WTC11 (cell line): ENCODE measurements around the gene LONP2. TPM values are rescaled to one million over a fixed set of nuclear protein-coding genes. Genes with fewer than 3 reads are reported as not detected.

Experiments
- ATAC-seq: fragments of 200-7000 bp; cut with Tn5 transposase; 2 replicates; pipeline ENCODE4 v1.10.0; 2021; ENCODE audit warnings: mild to moderate bottlenecking, moderate library complexity
- CTCF ChIA-PET: fragments of 300-600 bp; sonication (Branson Sonifier 250); formaldehyde crosslinking; loops from one replicate; lab custom pipeline; 2021; ENCODE audit warnings: antibody characterized with exemption; lab: Charles Lee
- POLR2A ChIA-PET: fragments of 350-600 bp; sonication (Branson Sonifier 250); formaldehyde crosslinking; loops from one replicate; lab custom pipeline; 2021; ENCODE audit warnings: antibody characterized with exemption; lab: Charles Lee
- DNase-seq: peaks from one replicate; pipeline ENCODE4 v3.0.0; 2021; ENCODE audit warnings: low spot score
- H3K27ac Mint-ChIP-seq: 2 replicates; pipeline ENCODE4 v1.8.0; 2021; ENCODE audit warnings: mixed read lengths
- H3K27me3 Mint-ChIP-seq: 2 replicates; pipeline ENCODE4 v1.8.0; 2021; ENCODE audit warnings: low read depth, mild to moderate bottlenecking, moderate library complexity, mixed read lengths
- H3K36me3 Mint-ChIP-seq: 2 replicates; pipeline ENCODE4 v1.8.0; 2021; ENCODE audit warnings: mixed read lengths
- H3K4me1 Mint-ChIP-seq: 2 replicates; pipeline ENCODE4 v1.8.0; 2022; ENCODE audit warnings: mixed read lengths
- H3K4me3 Mint-ChIP-seq: 2 replicates; pipeline ENCODE4 v1.8.0; 2021; ENCODE audit warnings: mild to moderate bottlenecking, moderate library complexity, mixed read lengths
- H3K9me3 Mint-ChIP-seq: 2 replicates; pipeline ENCODE4 v1.8.0; 2021; ENCODE audit warnings: mixed read lengths
- E2F1 ChIP-seq: sonication (generic); formaldehyde crosslinking; IDR thresholded peaks from 2 replicates; pipeline ENCODE4 v1.8.0; 2022; ENCODE audit warnings: mild to moderate bottlenecking, missing genetic modification reagents
- E2F5 ChIP-seq: sonication (generic); formaldehyde crosslinking; IDR thresholded peaks from 2 replicates; pipeline ENCODE4 v1.8.1; 2022; ENCODE audit warnings: mild to moderate bottlenecking, moderate library complexity, missing genetic modification reagents
- ETV6 ChIP-seq: sonication (generic); formaldehyde crosslinking; IDR thresholded peaks from 2 replicates; pipeline ENCODE4 v1.8.1; 2022; ENCODE audit warnings: mild to moderate bottlenecking, missing genetic modification reagents
- FOXK1 ChIP-seq: sonication (generic); formaldehyde crosslinking; IDR thresholded peaks from 2 replicates; pipeline ENCODE4 v1.8.0; 2022; ENCODE audit warnings: mild to moderate bottlenecking, moderate library complexity, missing genetic modification reagents
- FOXP1 ChIP-seq: sonication (generic); formaldehyde crosslinking; IDR thresholded peaks from 2 replicates; pipeline ENCODE4 v1.8.0; 2022; ENCODE audit warnings: missing genetic modification reagents, mild to moderate bottlenecking, moderate library complexity, borderline replicate concordance
- FOXP4 ChIP-seq: sonication (generic); formaldehyde crosslinking; IDR thresholded peaks from 2 replicates; pipeline ENCODE4 v1.8.0; 2022; ENCODE audit warnings: mild to moderate bottlenecking, missing genetic modification reagents
- GABPB1 ChIP-seq: sonication (generic); formaldehyde crosslinking; IDR thresholded peaks from 2 replicates; pipeline ENCODE4 v1.8.1; 2023; ENCODE audit warnings: mild to moderate bottlenecking, missing genetic modification reagents
- GTF2I ChIP-seq: fragments of 250-450 bp; sonication (Bioruptor Pico); conservative IDR thresholded peaks from 2 replicates; pipeline ENCODE4 v1.4.0; 2021; ENCODE audit warnings: mild to moderate bottlenecking
- IRF1 ChIP-seq: sonication (generic); formaldehyde crosslinking; IDR thresholded peaks from 2 replicates; pipeline ENCODE4 v1.8.0; 2023; ENCODE audit warnings: missing genetic modification reagents
- KAT7 ChIP-seq: sonication (generic); formaldehyde crosslinking; IDR thresholded peaks from 2 replicates; pipeline ENCODE4 v1.8.1; 2023; ENCODE audit warnings: missing genetic modification reagents, mild to moderate bottlenecking, borderline replicate concordance
- MAX ChIP-seq: sonication (generic); formaldehyde crosslinking; IDR thresholded peaks from 2 replicates; pipeline ENCODE4 v1.8.0; 2022; ENCODE audit warnings: mild to moderate bottlenecking, missing genetic modification reagents
- MXD4 ChIP-seq: fragments of 250-450 bp; sonication (Bioruptor Pico); IDR thresholded peaks from 2 replicates; pipeline ENCODE4 v1.8.0; 2021; ENCODE audit warnings: mild to moderate bottlenecking, moderate library complexity, borderline replicate concordance
- SP1 ChIP-seq: sonication (generic); formaldehyde crosslinking; conservative IDR thresholded peaks from 2 replicates; pipeline ENCODE4 v1.8.1; 2022; ENCODE audit warnings: missing genetic modification reagents
- TEAD1 ChIP-seq: sonication (generic); formaldehyde crosslinking; IDR thresholded peaks from 2 replicates; pipeline ENCODE4 v1.8.0; 2022; ENCODE audit warnings: mild to moderate bottlenecking, missing genetic modification reagents
- ZBTB21 ChIP-seq: sonication (generic); formaldehyde crosslinking; IDR thresholded peaks from 2 replicates; pipeline ENCODE4 v1.8.1; 2023; ENCODE audit warnings: mild to moderate bottlenecking, missing genetic modification reagents, borderline replicate concordance
- ZBTB43 ChIP-seq: sonication (generic); formaldehyde crosslinking; IDR thresholded peaks from 2 replicates; pipeline ENCODE4 v1.8.1; 2023; ENCODE audit warnings: mild to moderate bottlenecking, missing genetic modification reagents
- ZMAT4 ChIP-seq: fragments of 250-450 bp; sonication (Bioruptor Pico); IDR thresholded peaks from 2 replicates; pipeline ENCODE4 v1.9.0; 2021; ENCODE audit warnings: mild to moderate bottlenecking
- ZNF219 ChIP-seq: sonication (generic); formaldehyde crosslinking; IDR thresholded peaks from 2 replicates; pipeline ENCODE4 v1.8.0; 2023; ENCODE audit warnings: missing genetic modification reagents, mild to moderate bottlenecking, borderline replicate concordance
- ZNF425 ChIP-seq: fragments of 250-450 bp; sonication (Bioruptor Pico); conservative IDR thresholded peaks from 2 replicates; pipeline ENCODE4 v1.9.0; 2021; ENCODE audit warnings: mild to moderate bottlenecking
- total RNA-seq: library from RNA; stranded (reverse); gene quantifications from 3 replicates; pipeline ENCODE4 v1.2.3, GENCODE V29; 2021

Gene LONP2
- total RNA-seq, 1 experiment from 2014 or later = 28.4 TPM

- ATAC-seq = no peak
- peaks cover 6% of the 10 kb centered on the region for H3K36me3 Mint-ChIP-seq
- no peak for DNase-seq
- no peaks in the 10 kb centered on the region for H3K9me3 Mint-ChIP-seq
- ChIA-PET POLR2A (interaction anchor here (0.5 to 3.5 kb wide), 7 partner anchors 12 to 321 kb away, joined by 3 to 28 read pairs (median 8); partner anchors contain the start of gene SIAH1), CTCF (interaction anchor here (0.6 to 1.8 kb wide), 6 partner anchors 8 to 984 kb away, joined by 3 to 26 read pairs (median 7); no protein-coding TSS in a partner anchor)
- H3K4me3 Mint-ChIP-seq = peak overlapping the region; percentile 79
- no peaks in the 10 kb centered on the region for H3K27me3 Mint-ChIP-seq
- H3K4me1 Mint-ChIP-seq = peaks cover 51% of the 10 kb centered on the region
- no peak for TF ChIP-seq GTF2I
- no peak for TF ChIP-seq ZNF219 (CRISPR knock-in tag)
- TF ChIP-seq KAT7 (CRISPR knock-in tag) = no peak
- TF ChIP-seq ZNF425 (CRISPR knock-in tag) = no peak
- TF ChIP-seq ZMAT4 (CRISPR knock-in tag) = no peak
- TF ChIP-seq MXD4 (CRISPR knock-in tag) = no peak
- peak overlapping the region; percentile 86 for H3K27ac Mint-ChIP-seq
These were observed 121.0 kb downstream of the LONP2 start for GRCh38 chr16:48365025-48365600.

GRCh38 chr16:48365601-48366164 is 121.6 kb downstream of the LONP2 start:
- peak overlapping the region; percentile 79 for H3K4me3 Mint-ChIP-seq
- peaks cover 53% of the 10 kb centered on the region for H3K4me1 Mint-ChIP-seq
- ChIA-PET POLR2A (interaction anchor here (0.6 to 3.5 kb wide), 8 partner anchors 11 to 247 kb away, joined by 3 to 28 read pairs (median 10); partner anchors contain the start of gene SIAH1), CTCF (interaction anchor here (0.6 to 1.8 kb wide), 9 partner anchors 9 to 984 kb away, joined by 3 to 26 read pairs (median 5); no protein-coding TSS in a partner anchor)
- TF ChIP-seq MAX (peak; percentile 30; the same call in 1 of the 2 replicates), ZBTB21 (CRISPR knock-in tag) (peak; percentile 59; the same call in 1 of the 2 replicates), SP1 (CRISPR knock-in tag) (peak; percentile 62; the same call in 1 of the 2 replicates), TEAD1 (CRISPR knock-in tag) (0 out of 2 replicates have a peak, but pooled peaks have one; percentile 35), GABPB1 (CRISPR knock-in tag) (peak; percentile 83; the same call in 1 of the 2 replicates), FOXK1 (CRISPR knock-in tag) (0 out of 2 replicates have a peak, but pooled peaks have one; percentile 21), IRF1 (no peak), FOXP1 (peak; percentile 46; the same call in 1 of the 2 replicates), E2F5 (no peak), ETV6 (CRISPR knock-in tag) (no peak), ZBTB43 (CRISPR knock-in tag) (0 out of 2 replicates have a peak, but pooled peaks have one; percentile 55), E2F1 (CRISPR knock-in tag) (0 out of 2 replicates have a peak, but pooled peaks have one; percentile 25), FOXP4 (CRISPR knock-in tag) (no peak)
- ATAC-seq = peak; percentile 98
- peak overlapping the region; percentile 94 for H3K27ac Mint-ChIP-seq
- H3K9me3 Mint-ChIP-seq = no peaks in the 10 kb centered on the region
- peaks cover 6% of the 10 kb centered on the region for H3K36me3 Mint-ChIP-seq
- DNase-seq = peak; percentile 94
- H3K27me3 Mint-ChIP-seq = no peaks in the 10 kb centered on the region
